GM20431 (cell line): ENCODE measurements around the gene SMCO3.
"Not testable (repeated sequence)": the region's sequence is repeated elsewhere in the genome, so short reads cannot be mapped to it uniquely, and the experiment has no call there.

Experiments
- in situ Hi-C: fragments of 300-500 bp; cut with MseI, MboI; formaldehyde crosslinking; loops from one replicate; pipeline ENCODE4 v1.15.0; 2020; ENCODE audit warnings: low sequenced_read_pairs; ENCODE audit not compliant: unreplicated experiment

Gene SMCO3

DNA sequence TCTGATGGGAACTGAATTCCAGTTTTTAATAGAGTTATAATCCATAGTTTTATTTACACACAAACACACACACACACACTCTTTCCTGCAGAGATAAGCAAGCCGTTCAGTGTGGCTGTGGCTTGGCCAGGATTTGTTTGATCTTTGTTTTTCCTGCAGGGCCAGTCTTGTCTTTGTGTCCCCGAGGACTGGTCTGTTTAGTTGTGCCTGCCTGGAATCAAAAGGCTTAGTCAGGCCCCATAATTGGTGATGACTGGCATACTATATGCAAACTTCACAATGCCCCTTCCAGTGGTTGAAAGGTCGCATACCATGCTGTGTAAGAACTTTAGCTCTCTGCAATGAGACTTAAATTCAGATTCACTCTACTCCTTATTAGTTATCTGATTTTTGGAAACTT lies 36.7 kb downstream of the SMCO3 start:
- in situ Hi-C loops, result no loop called here

DNA sequence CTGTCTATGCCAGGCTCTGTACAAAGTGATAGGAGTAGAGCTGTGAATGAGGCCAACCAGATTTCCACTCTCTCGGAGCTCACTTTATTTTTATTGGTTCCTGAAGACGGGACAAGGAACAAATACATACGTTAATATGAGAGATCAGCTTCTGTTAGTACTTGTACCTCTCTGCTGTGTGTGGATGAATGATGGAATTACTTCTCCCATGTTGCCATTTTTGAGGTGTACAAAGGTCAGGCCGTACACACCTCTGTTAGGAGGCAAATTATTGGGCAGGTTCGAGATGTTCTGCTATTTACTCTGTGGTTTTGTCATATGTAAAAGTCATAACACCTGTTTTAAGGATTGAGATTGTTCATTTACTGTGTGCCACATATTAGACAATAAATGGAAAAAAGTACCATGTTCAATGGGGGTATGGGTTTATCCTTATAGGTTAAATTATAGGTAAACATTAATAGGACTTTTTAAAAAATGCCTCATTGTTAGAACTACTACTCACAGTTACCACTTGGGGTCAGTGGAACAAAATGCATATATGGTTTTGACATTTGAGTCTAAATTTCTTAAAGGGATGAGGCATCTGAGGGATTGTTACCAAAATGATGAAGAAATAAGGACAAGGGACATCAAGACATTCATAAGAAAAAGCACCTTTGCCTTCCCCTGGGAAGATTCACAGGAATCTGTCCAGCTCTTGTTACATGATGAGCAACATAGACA lies 37.6 kb downstream of the SMCO3 start:
- in situ Hi-C loops, result no loop called here

DNA sequence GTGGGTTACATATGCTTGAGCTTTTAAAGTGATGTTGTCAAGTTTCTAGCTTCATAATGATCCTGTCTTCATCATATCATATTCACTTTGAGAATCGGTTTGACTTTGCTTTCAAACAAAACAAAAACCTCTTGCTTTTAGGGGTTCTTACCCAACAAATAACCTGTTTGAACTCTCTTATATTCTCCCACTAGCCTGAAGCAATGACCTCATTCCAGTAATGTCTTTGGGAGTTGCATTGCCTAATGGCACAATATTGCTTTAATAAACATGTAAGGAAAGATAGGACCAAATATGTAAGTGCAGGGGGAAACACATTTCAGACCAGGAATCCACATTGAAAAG lies 38.4 kb downstream of the SMCO3 start:
- in situ Hi-C loops, result no loop called here

DNA sequence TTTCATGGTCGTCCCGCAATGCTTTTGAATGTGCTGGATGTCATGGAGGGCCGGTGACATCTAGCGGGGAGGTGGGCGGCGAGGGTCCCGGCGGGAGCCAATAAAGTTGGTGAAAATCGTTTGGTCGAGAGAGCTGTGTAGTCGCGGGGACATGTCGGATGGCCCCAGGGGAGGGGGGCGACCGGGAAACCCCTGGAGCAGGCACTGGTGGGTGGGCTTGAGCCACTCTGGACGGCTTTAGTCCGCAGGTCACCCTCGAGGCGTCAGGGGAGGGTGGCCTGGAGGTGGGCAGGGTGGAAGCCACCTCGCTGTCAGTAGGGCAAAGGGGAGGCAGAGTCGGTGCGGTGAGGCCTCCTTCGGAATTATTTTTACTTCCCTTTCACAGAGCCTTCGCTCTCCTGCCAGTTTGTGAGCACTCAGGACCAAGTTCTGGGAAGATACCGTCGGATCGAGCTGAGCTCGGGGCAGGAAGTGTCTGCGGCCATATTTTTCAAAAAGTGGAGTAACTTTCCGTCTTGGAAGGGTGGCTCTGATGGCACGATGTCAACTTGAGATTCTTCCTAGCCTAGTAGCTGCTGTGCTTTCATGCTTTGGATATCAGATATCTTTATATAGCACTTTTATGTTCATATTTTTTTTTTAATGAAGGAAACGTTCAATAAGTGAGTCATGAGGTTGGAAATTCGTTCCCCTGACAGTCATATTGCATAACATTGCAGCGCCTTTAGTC lies 38.9 kb downstream of the SMCO3 start:
- in situ Hi-C loops, result no loop called here

DNA sequence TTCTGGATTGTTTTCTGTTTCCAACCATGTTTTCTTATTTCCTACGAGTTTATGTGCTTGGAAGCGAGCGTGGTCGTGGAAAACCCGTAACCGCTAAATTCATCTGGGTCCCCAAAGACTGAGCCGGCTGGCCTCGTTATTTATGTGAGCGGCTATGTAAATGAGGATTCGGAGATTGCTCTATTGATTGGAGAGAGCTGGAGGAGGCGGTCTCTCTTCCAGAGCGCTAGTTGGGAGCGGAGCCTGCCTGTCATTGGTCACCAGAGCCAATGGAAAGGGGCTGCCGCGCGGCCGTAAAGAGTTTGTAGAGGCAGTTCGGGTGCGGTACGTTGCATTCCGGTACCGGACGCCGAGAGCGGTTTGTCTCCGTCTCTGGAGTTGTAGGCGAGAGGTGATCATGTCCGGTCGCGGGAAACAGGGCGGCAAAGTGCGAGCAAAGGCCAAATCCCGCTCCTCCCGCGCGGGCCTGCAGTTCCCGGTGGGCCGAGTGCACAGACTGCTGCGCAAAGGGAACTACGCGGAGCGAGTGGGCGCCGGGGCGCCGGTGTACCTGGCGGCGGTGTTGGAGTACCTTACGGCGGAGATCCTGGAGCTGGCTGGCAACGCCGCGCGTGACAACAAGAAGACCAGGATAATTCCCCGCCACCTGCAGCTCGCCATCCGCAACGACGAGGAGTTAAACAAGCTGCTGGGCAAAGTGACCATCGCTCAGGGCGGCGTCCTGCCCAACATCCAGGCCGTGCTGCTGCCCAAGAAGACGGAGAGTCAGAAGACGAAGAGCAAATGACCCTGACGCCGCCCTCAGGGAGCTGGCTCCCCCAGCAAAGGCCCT lies 39.7 kb downstream of the SMCO3 start:
- in situ Hi-C loops, result no loop called here

DNA sequence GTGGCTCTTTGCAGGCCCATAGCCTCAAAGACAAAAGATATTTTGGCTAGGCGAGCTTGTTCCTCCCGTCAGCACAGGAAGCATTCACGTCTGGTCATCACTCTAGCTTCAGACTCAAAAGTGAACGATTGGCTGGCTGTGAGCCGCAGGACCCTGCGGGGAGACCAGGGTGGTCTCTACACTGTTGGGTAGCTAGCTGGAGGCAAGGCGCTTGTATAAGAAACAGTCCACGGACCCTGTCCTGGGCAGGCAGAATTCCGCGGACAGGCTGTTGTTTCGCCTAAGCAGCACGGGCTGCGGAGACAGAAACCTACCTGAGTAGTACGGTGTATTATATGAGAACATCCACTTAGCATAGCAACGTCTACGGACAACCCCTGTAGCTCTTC lies 40.3 kb downstream of the SMCO3 start:
- in situ Hi-C loops, result no loop called here

DNA sequence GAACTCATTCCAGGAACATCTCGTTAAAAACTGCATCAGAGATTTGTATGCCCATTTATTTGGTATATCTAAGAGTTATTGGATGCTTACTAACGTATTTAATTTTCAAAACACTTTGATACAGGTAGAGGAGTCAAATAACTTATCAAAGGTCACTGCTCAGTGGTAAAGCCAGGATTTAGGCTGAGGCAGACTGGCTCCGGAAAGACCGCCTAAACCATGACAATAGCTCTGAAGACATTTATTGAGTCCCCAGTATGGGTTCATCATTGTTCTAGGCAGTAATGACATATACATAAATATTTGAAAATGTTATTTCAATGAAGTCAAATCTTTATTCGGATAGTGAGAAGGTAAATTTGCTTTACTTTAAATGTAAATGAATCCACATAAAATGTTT lies 41.0 kb downstream of the SMCO3 start:
- in situ Hi-C loops, result no loop called here

DNA sequence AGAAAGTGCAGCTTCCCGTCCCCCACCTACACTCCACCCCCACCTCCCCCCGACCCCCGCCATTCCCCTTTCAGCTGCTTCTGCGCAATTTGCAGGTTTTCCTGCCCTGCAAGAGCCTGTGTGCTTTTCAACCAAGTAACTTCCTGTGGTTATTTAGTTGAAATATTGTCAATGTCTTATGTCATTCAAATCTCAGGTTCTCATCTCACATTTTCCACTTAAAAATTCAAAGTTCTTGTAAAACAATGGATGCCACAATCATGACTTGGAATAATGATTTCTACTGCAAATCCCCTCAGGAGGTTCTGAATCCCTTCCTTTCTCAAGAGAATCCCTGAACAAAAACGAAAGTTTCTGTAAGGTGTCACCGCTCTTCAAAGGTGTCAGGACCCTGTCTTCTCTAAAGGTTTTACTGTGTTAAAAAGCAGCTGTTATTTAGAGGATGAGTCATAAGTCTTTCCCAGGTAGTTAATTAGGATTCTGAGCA lies 42.3 kb downstream of the SMCO3 start:
- in situ Hi-C loops, result no loop called here

DNA sequence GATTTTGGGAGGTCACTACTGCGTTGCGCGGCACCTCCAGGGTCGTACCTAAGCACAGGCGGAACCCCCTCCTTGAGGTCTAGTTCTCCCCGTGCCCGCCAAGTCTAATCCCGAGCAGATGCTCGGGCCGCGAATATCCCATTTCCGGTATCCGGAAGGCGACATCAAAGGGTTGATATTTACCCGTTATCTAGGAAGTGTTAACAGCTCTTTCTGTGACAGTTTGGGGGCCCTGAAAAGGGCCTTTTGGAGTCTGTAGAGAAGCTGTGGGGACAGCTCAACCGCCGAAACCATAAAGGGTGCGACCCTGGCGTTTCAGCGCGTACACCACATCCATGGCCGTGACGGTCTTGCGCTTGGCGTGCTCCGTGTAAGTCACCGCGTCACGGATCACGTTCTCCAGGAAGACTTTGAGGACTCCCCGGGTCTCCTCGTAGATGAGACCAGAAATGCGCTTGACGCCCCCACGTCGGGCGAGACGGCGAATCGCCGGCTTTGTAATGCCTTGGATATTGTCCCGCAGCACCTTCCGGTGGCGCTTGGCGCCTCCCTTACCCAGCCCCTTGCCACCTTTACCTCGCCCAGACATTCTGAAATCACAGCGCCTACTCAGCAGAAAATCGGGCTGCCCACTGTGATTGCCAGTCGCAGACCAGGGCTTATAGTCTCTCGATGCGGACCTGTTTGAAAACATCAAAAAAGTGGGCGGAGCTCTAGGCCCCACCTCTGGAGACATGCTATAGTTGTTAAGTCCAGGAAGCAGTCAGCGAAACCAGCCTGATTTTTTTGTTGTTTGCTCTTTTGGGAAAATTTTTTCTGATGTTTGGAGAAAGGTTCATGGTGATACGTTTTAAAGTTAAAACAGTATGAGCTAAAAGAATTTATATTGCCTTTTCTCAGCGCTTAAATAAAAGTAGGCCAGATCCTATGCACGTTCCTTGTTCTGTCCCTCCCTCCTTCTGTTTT lies 43.2 kb downstream of the SMCO3 start:
- in situ Hi-C loops, result no loop called here

DNA sequence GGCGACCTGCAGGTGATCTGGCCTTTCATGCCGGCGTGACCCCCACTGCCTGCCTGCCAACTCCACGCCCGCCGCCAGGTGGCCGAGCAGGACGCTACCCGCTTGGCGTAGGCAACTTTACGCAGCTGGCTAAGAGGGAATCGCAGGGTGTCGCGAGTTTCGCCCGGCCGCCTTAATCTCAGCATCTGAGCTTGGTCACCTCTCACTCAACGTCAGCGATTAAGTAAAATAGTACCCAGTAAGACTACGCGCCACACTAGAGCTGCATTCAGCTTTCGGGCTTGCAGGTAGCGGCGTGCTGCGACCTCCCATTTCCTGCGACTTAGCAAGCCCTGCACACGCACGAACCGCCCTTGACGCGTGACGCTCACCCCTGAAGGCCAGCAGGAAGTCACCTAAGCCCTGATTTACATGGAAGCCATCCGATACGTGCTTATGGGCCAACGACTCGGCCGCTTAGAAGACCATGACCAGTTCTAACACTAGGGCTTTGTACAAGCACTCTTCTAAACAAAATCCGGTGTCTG lies 44.0 kb downstream of the SMCO3 start:
- in situ Hi-C loops, result no loop called here

DNA sequence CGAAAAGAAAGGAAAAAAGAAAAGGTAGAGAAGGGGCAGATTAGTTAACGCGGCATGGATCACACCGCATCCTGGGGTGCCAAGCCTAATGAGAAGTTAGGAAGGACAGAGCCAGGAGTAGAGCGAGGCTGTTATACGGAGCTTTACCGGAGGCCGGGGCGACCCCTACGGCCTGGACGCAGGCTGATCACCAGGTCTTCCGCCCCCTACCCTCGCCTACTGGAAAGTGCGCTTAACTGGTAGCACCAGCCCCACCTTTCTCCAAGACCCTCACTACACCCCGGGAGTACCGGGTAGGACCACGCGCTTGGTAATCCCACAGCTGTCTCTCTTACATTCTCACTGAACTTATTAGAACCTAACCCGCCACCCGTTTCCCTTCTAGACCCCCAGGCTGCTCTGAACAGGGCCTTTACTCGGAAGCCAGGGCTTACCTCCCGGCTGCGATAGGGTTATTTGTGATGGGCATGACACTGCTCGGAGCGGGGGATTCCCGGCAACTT lies 44.5 kb downstream of the SMCO3 start:
- in situ Hi-C loops, result no loop called here

DNA sequence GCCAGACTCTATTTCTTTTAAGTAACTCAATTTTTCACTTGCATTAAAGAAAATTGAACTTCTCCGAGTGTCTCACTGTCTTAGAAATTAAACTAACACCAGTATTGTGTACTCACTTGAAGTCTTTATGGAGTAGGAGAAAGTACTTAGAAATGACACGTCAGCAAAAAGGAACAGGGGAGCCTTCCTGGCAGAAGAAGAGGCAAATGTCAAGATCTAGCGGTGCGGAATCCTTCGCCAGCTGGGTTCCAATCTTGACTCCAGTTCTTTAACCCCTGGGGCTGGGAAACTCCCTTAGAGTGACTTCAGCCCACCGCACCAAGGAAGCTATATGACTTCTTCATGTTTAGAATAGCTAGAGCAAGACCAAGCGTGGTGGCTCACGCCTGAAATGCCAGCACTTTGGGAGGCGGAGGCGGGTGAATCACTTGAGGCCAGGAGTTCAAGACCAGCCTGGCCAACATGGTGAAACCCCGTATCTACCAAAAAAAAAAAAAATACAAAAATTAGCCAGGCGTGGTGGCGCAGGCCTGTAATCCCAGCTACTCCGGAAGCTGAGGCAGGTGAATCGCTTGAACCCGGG lies 45.1 kb downstream of the SMCO3 start:
- in situ Hi-C loops, result no loop called here

DNA sequence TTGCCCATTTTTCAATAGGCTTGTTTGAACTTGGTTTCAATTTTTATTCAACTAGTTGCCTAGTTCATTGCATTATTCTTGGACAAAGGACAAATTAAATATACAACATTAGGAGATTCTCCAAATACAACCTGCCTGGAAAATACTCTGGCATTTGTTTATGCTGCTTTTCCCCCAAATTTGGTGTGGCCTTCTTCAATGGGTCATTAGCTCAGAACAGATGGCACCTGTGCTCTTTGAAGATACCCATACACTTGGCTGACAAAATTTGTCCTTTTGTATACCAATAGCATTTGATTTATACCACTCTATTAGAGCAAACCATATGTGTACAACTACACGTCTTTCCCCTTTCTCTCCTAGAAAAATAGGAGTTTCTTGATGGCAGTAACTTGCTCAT lies 46.4 kb downstream of the SMCO3 start:
- in situ Hi-C loops, result no loop called here

DNA sequence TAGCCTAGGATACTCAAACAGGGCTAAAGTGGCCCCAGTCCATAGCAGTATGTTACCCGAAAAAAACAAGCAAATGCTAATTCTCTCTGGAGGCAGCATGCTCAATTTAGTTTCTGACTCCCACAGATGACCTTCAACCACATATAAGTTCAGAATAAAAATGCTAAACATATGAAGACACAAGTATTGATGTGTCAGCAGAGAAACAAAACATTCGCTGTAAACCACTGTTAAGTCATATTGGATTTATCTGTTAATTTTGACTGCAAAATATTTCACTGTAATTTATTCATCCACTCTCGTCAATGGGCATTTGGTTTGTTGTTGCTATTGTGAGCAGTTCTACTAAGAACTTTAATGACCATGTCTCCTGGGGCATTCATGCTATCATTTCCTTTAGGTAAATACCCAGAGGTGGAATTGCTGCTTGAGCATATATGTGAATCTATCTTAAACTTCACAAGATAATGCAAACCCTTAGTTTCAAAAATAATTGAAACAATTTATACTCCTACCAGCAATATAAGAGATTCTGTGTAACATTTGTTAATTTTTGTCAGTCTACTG lies 47.2 kb downstream of the SMCO3 start:
- in situ Hi-C loops, result no loop called here

DNA sequence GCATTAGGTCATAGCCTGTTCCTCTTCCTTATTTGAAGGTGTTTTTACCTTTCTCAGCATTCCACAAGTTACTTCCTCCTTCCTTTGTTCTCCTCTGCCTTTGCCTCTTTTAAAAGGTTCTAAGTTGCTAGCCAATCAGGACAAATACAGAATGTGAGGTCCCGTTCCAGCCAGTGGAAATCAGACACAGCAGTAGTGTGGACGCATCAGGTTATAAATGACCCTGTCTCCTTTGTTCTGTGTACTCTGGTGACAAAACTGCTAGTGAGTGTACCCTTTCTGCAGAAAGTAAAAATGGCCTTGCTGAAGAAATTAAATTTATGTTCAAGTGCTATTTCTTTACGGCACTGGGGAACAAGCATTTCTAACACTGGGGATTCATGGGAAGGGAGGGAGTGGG lies 48.0 kb downstream of the SMCO3 start:
- in situ Hi-C loops, result not testable (repeated sequence)

DNA sequence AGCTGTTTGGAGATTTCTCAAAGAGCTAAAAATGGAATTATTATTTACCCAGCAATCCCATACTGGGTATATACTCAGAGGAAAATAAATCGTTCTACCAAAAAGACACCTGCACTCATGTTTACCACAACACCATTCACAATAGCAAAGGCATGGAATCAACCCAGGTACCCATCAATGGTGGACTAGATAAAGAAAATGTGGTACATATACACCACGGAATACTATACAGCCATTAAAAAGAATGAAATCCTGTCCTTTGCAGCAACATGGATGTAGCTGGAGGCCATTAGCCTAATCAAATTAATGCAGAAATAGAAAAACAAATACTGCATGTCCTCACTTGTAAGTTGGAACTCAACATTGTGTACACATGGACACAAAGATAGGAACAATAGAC lies 48.6 kb downstream of the SMCO3 start:
- in situ Hi-C loops, result no loop called here

DNA sequence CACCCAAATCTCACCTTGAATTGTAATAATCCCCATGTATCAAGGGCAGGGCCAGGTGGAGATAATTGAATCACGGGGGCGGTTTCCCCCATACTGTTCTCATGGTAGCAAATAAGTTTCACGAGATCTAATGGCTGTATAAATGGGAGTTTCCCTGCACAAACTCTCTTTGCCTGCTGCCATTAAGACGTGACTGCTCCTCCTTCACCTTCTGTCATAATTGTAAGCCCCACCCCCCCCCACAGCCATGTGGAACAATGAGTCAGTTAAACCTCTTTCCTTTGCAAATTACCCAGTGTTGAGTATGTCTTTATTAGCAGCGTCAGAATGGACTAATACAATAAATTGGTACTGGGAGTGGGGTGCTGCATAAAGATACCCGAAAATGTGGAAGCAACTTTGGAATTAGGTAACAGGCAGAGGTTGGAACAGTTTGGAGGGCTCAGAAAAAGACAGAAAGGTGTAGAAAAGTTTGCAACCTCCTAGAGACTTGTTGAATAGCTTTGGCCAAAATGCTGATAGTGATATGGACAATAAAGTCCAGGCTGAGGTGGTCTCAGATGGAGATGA lies 54.2 kb downstream of the SMCO3 start:
- in situ Hi-C loops, result not testable (repeated sequence)

DNA sequence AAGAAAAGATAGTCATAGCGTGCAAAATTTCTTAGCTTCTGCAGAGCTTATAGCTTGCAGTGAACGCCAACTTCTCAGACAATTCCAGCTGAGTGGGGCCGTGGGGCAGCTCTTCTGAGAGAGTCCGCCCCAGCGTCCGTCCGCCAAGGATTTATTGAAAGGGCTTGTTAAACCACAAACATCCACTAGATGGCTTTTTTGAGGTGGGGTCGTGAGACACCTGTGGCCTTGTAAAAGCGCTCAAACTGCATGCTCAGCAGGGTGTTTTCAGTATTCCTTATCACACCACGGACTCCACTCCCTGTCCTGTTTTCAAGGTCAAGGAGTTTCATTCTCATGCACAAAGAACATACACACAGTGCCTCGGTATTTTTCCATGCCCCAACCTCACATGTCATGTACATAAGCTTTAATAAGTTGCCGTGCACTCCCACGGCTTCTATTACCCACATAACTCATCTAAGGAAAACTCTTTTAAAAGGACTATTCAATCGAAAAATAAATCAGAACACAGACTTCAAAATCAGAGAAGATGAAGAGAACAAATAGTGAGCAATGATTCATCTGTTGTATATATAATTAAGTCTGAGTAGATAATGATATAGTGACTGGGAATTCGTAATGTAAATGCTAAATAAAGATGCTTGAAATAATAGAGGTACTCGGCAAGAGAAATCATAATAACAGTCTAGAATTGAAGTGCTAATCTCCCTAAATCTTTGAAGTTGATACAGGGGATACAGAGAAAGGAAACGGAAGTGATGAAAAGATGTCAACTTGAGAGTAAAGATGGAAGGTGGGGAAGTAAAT lies 57.4 kb downstream of the SMCO3 start:
- in situ Hi-C loops, result no loop called here
